ENCODE results near the gene PRKRIP1.

Gene PRKRIP1

GRCh38 chr7:102469351-102469971, 73.3 kb downstream of the PRKRIP1 start:
- TF ChIP-seq CTCF (IDR thresholded peaks at IDR 0.05; ENCODE audit: insufficient read depth, low read length, poor library complexity, severe bottlenecking) = no peak
- TF ChIP-seq EZH2phosphoT487 (conservative IDR thresholded peaks at IDR 0.05; ENCODE audit: low read length) = no peak
- Histone ChIP-seq H3K4me2 (ENCODE audit: low read depth, low read length, poor library complexity, severe bottlenecking) (no peak overlapping the region), H4K20me1 (ENCODE audit: low read depth, low read length) (no peaks in the 10 kb centered on the region; the same call in 1 of the 2 replicates), H3K27me3 (ENCODE audit: low read length) (no peaks in the 10 kb centered on the region), H3K9me2 (replicated peaks; ENCODE audit: insufficient read depth, low read length) (no peaks in the 10 kb centered on the region), H3K27ac (ENCODE audit: low read depth, low read length) (no peak overlapping the region), H3K36me3 (ENCODE audit: low read length) (no peaks in the 10 kb centered on the region), H3K4me3 (ENCODE audit: insufficient read depth, low read length, poor library complexity, severe bottlenecking) (no peak overlapping the region), H3K79me2 (ENCODE audit: insufficient read depth, low read length) (peaks cover 11% of the 10 kb centered on the region; the same call in 1 of the 2 replicates), H2AFZ (ENCODE audit: low read depth, low read length, severe bottlenecking) (no peak overlapping the region), H3F3A (ENCODE audit: insufficient read depth) (peaks cover 17% of the 10 kb centered on the region; the same call in 1 of the 2 replicates), H3K9me3 (ENCODE audit: insufficient read depth, low read length) (no peaks in the 10 kb centered on the region), H3K9ac (ENCODE audit: low read length) (no peak overlapping the region)

GRCh38 chr7:102469972-102470825, 74.0 kb downstream of the PRKRIP1 start:
- no peaks in the 10 kb centered on the region for H3K9me3 ChIP-seq (ENCODE audit: insufficient read depth, low read length)
- H3K9ac ChIP-seq (ENCODE audit: low read length) = no peak overlapping the region
- no peak overlapping the region for H2AFZ ChIP-seq (ENCODE audit: low read depth, low read length, severe bottlenecking)
- no peaks in the 10 kb centered on the region for H3K27me3 ChIP-seq (ENCODE audit: low read length)
- no peak overlapping the region for H3K4me2 ChIP-seq (ENCODE audit: low read depth, low read length, poor library complexity, severe bottlenecking)
- peaks cover 17% of the 10 kb centered on the region; the same call in 1 of the 2 replicates for H3F3A ChIP-seq (ENCODE audit: insufficient read depth)
- no peak overlapping the region for H3K27ac ChIP-seq (ENCODE audit: low read depth, low read length)
- no peaks in the 10 kb centered on the region for H3K36me3 ChIP-seq (ENCODE audit: low read length)
- H3K9me2 ChIP-seq (replicated peaks; ENCODE audit: insufficient read depth, low read length) = no peaks in the 10 kb centered on the region
- H3K79me2 ChIP-seq (ENCODE audit: insufficient read depth, low read length) = peaks cover 8% of the 10 kb centered on the region; the same call in 1 of the 2 replicates
- no peak overlapping the region for H3K4me3 ChIP-seq (ENCODE audit: insufficient read depth, low read length, poor library complexity, severe bottlenecking)
- H4K20me1 ChIP-seq (ENCODE audit: low read depth, low read length) = no peaks in the 10 kb centered on the region; the same call in 1 of the 2 replicates
- TF ChIP-seq CTCF (IDR thresholded peaks at IDR 0.05; ENCODE audit: insufficient read depth, low read length, poor library complexity, severe bottlenecking) = no peak
- no peak for TF ChIP-seq EZH2phosphoT487 (conservative IDR thresholded peaks at IDR 0.05; ENCODE audit: low read length)

- no peak overlapping the region for H2AFZ ChIP-seq (ENCODE audit: low read depth, low read length, severe bottlenecking)
- H3F3A ChIP-seq (ENCODE audit: insufficient read depth) = peaks cover 1% of the 10 kb centered on the region; the same call in 1 of the 2 replicates
- H3K9ac ChIP-seq (ENCODE audit: low read length) = no peak overlapping the region
- H3K4me3 ChIP-seq (ENCODE audit: insufficient read depth, low read length, poor library complexity, severe bottlenecking) = no peak overlapping the region
- TF ChIP-seq CTCF (IDR thresholded peaks at IDR 0.05; ENCODE audit: insufficient read depth, low read length, poor library complexity, severe bottlenecking) = no peak
- no peak for TF ChIP-seq EZH2phosphoT487 (conservative IDR thresholded peaks at IDR 0.05; ENCODE audit: low read length)
- H3K9me3 ChIP-seq (ENCODE audit: insufficient read depth, low read length) = no peaks in the 10 kb centered on the region
- no peak overlapping the region for H3K27ac ChIP-seq (ENCODE audit: low read depth, low read length)
- H4K20me1 ChIP-seq (ENCODE audit: low read depth, low read length) = no peaks in the 10 kb centered on the region; the same call in 1 of the 2 replicates
- no peaks in the 10 kb centered on the region for H3K36me3 ChIP-seq (ENCODE audit: low read length)
- H3K27me3 ChIP-seq (ENCODE audit: low read length) = no peaks in the 10 kb centered on the region
- no peaks in the 10 kb centered on the region for H3K9me2 ChIP-seq (replicated peaks; ENCODE audit: insufficient read depth, low read length)
- no peak overlapping the region for H3K4me2 ChIP-seq (ENCODE audit: low read depth, low read length, poor library complexity, severe bottlenecking)
- H3K79me2 ChIP-seq (ENCODE audit: insufficient read depth, low read length) = no peaks in the 10 kb centered on the region
Observed at GRCh38 chr7:102471791-102472125, 75.6 kb downstream of the PRKRIP1 start.

All from SU-DHL-6 (cell line).